Osteocyte (in vitro differentiated cells): ENCODE measurements around the gene NUP98. TPM values are rescaled to one million over a fixed set of nuclear protein-coding genes. Genes with fewer than 3 reads are reported as not detected.

Experiments
- DNase-seq: peaks from one replicate; pipeline ENCODE4 v3.0.0; 2021; ENCODE audit warnings: mixed read lengths; ENCODE audit not compliant: unreplicated experiment; ENCODE audit errors: extremely low spot score
- H3K27ac Mint-ChIP-seq: one replicate; pipeline ENCODE4 v1.8.0; 2021; ENCODE audit warnings: mild to moderate bottlenecking, mixed read lengths; ENCODE audit not compliant: unreplicated experiment
- H3K27me3 Mint-ChIP-seq: one replicate; pipeline ENCODE4 v1.8.0; 2021; ENCODE audit warnings: mixed read lengths; ENCODE audit not compliant: unreplicated experiment
- H3K36me3 Mint-ChIP-seq: one replicate; pipeline ENCODE4 v1.8.0; 2021; ENCODE audit warnings: mixed read lengths; ENCODE audit not compliant: unreplicated experiment
- H3K4me1 Mint-ChIP-seq: one replicate; pipeline ENCODE4 v1.8.0; 2021; ENCODE audit warnings: mixed read lengths; ENCODE audit not compliant: unreplicated experiment
- H3K4me3 Mint-ChIP-seq: one replicate; pipeline ENCODE4 v1.8.0; 2021; ENCODE audit warnings: mild to moderate bottlenecking, moderate library complexity, mixed read lengths; ENCODE audit not compliant: unreplicated experiment
- H3K9me3 Mint-ChIP-seq: one replicate; pipeline ENCODE4 v1.8.0; 2021; ENCODE audit warnings: mixed read lengths; ENCODE audit not compliant: unreplicated experiment
- CTCF ChIP-seq: fragments of 200-600 bp; sonication (generic); IDR thresholded peaks from 2 replicates; pipeline ENCODE4 v1.5.0; 2021; ENCODE audit warnings: antibody characterized with exemption, mild to moderate bottlenecking, moderate library complexity
- total RNA-seq: library from RNA; stranded (reverse); gene quantifications from 2 replicates; pipeline ENCODE4 v1.2.1, GENCODE V29; 2021

The NUP98 gene
- total RNA-seq, 1 donor from 2014 or later: 68.9 TPM

GRCh38 chr11:3637201-3637600 lies 160.2 kb downstream of the NUP98 start:
- no peak for TF ChIP-seq CTCF
- Mint-ChIP-seq H3K4me1 (no peaks in the 10 kb centered on the region), H3K27ac (no peak overlapping the region), H3K4me3 (no peak overlapping the region), H3K36me3 (no peaks in the 10 kb centered on the region), H3K27me3 (peaks cover 17% of the 10 kb centered on the region), H3K9me3 (no peaks in the 10 kb centered on the region)
- DNase-seq: no peak

GRCh38 chr11:3635641-3636375 lies 161.5 kb downstream of the NUP98 start:
- DNase-seq: no peak
- H3K9me3 Mint-ChIP-seq: no peaks in the 10 kb centered on the region
- no peak overlapping the region for H3K27ac Mint-ChIP-seq
- H3K4me1 Mint-ChIP-seq: no peaks in the 10 kb centered on the region
- peaks cover 19% of the 10 kb centered on the region for H3K27me3 Mint-ChIP-seq
- no peak overlapping the region for H3K4me3 Mint-ChIP-seq
- H3K36me3 Mint-ChIP-seq: no peaks in the 10 kb centered on the region
- no peak for TF ChIP-seq CTCF

GRCh38 chr11:3632070-3632660 lies 165.2 kb downstream of the NUP98 start:
- Mint-ChIP-seq H3K36me3 (no peaks in the 10 kb centered on the region), H3K9me3 (no peaks in the 10 kb centered on the region), H3K27me3 (peaks cover 14% of the 10 kb centered on the region), H3K4me3 (no peak overlapping the region), H3K4me1 (peaks cover under 1% of the 10 kb centered on the region), H3K27ac (no peak overlapping the region)
- TF ChIP-seq CTCF: no peak
- DNase-seq: no peak

- H3K27me3 Mint-ChIP-seq: peaks cover 10% of the 10 kb centered on the region
- H3K27ac Mint-ChIP-seq: no peak overlapping the region
- no peak for DNase-seq
- no peak overlapping the region for H3K4me3 Mint-ChIP-seq
- no peaks in the 10 kb centered on the region for H3K9me3 Mint-ChIP-seq
- no peak for TF ChIP-seq CTCF
- H3K36me3 Mint-ChIP-seq: no peaks in the 10 kb centered on the region
- peaks cover 2% of the 10 kb centered on the region for H3K4me1 Mint-ChIP-seq
Observed at GRCh38 chr11:3631331-3631730, 166.0 kb downstream of the NUP98 start.

GRCh38 chr11:3627291-3627690 lies 170.1 kb downstream of the NUP98 start:
- Mint-ChIP-seq H3K36me3 (no peaks in the 10 kb centered on the region), H3K27me3 (peaks cover 3% of the 10 kb centered on the region), H3K4me3 (no peak overlapping the region), H3K4me1 (peaks cover 2% of the 10 kb centered on the region), H3K27ac (no peak overlapping the region), H3K9me3 (no peaks in the 10 kb centered on the region)
- no peak for TF ChIP-seq CTCF
- no peak for DNase-seq
